Neutrophil (primary cell): Measurements from ENCODE around the gene KRTAP19-1.
"Not testable (repeated sequence)": the region's sequence is repeated elsewhere in the genome, so short reads cannot be mapped to it uniquely, and the experiment has no call there.

Source experiments
- H3K27ac ChIP-seq: fragments of 200-600 bp; sonication (generic); 2 replicates; pipeline ENCODE4 v1.5.1; 2016; ENCODE audit warnings: mild to moderate bottlenecking, moderate library complexity
- H3K27me3 ChIP-seq: fragments of 200-600 bp; sonication (generic); 2 replicates; pipeline ENCODE4 v1.6.0; 2016; ENCODE audit warnings: mild to moderate bottlenecking
- H3K36me3 ChIP-seq: fragments of 200-600 bp; sonication (generic); 2 replicates; pipeline ENCODE4 v1.5.1; 2017
- H3K4me1 ChIP-seq, 2 experiments: fragments of 200-600 bp in 1 of 2; sonication (generic) in 1 of 2; 1 replicate in 1 of 2; 2 replicates in 1 of 2; pipeline versions ENCODE4 v1.5.1 to v1.6.1; 2013 to 2016; ENCODE audit warnings: low read depth in 1 of 2, low read length in 1 of 2, mild to moderate bottlenecking in 1 of 2, moderate library complexity in 1 of 2; ENCODE audit not compliant: control insufficient read depth in 1 of 2, insufficient read depth in 1 of 2
- H3K4me3 ChIP-seq, 2 experiments: fragments of 200-600 bp in 1 of 2; sonication (generic) in 1 of 2; 1 replicate in 1 of 2; 2 replicates in 1 of 2; pipeline ENCODE4 v1.5.1; 2013 to 2016; ENCODE audit warnings: low read depth in 1 of 2, low read length in 1 of 2, mild to moderate bottlenecking in 1 of 2, moderate library complexity in 1 of 2
- H3K9me3 ChIP-seq: fragments of 200-600 bp; sonication (generic); 2 replicates; pipeline ENCODE4 v1.5.1; 2016
- CTCF ChIP-seq: fragments of 200-600 bp; sonication (generic); IDR thresholded peaks from 2 replicates; pipeline ENCODE4 v1.5.1; 2016; ENCODE audit warnings: antibody characterized with exemption

The KRTAP19-1 gene

GRCh38 chr21:30480145-30480544 lies at the start of gene KRTAP19-1:
KRTAP19-1 (minus strand) TSS chr21:30480367; CDS start chr21:30480317, 50 bp downstream.
- no peaks in the 10 kb centered on the region for H3K36me3 ChIP-seq
- no peak within 1 kb of the TSS for H3K4me3 ChIP-seq
- H3K27me3 ChIP-seq, result no peaks in the 10 kb centered on the region
- TF ChIP-seq CTCF, result no peak
- H3K4me1 ChIP-seq, result no peaks in the 10 kb centered on the region
- no peak within 1 kb of the TSS for H3K27ac ChIP-seq
- no peaks in the 10 kb centered on the region for H3K9me3 ChIP-seq

- H3K9me3 ChIP-seq, result no peaks in the 10 kb centered on the region
- H3K4me1 ChIP-seq, result no peaks in the 10 kb centered on the region
- H3K36me3 ChIP-seq, result no peaks in the 10 kb centered on the region
- no peak overlapping the region for H3K27ac ChIP-seq
- H3K4me3 ChIP-seq, result no peak overlapping the region
- no peaks in the 10 kb centered on the region for H3K27me3 ChIP-seq
- no peak for TF ChIP-seq CTCF
These were observed 38.7 kb upstream of the KRTAP19-1 start for GRCh38 chr21:30518876-30519275.

DNA sequence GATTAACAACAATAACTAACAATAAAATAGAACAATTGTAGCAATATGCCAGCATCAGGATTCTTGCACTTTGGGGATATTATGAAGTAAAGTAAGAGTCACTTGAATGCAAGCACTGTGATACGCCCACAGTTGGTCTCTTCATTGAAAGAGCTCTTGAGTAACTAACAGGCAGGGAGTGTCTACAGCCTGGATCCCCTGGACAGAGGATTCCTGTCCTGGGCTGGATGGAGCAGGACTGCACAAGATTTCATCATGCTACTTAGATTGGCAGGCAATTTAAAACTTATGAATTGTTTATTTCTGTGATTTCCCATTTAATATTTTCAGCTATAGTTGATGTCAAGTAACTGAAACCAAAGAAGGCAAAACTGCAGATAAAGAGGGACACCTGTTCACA lies 35.5 kb upstream of the KRTAP19-1 start:
- Histone ChIP-seq H3K4me3 (no peak overlapping the region), H3K9me3 (no peaks in the 10 kb centered on the region), H3K36me3 (no peaks in the 10 kb centered on the region), H3K27ac (no peak overlapping the region), H3K4me1 (no peaks in the 10 kb centered on the region), H3K27me3 (no peaks in the 10 kb centered on the region)
- no peak for TF ChIP-seq CTCF

- H3K4me1 ChIP-seq, H3K27ac ChIP-seq, H3K9me3 ChIP-seq, H3K4me3 ChIP-seq, H3K36me3 ChIP-seq, H3K27me3 ChIP-seq: not testable (repeated sequence)
These were observed 25.5 kb upstream of the KRTAP19-1 start for GRCh38 chr21:30505621-30506205.

- Histone ChIP-seq H3K4me1 (no peaks in the 10 kb centered on the region), H3K36me3 (no peaks in the 10 kb centered on the region), H3K4me3 (no peak within 1 kb of the TSS), H3K27me3 (no peaks in the 10 kb centered on the region), H3K27ac (no peak within 1 kb of the TSS), H3K9me3 (no peaks in the 10 kb centered on the region)
- TF ChIP-seq CTCF, result no peak
These were observed 21.9 kb upstream of the KRTAP19-1 start, which contains the start of gene KRTAP19-5 for GRCh38 chr21:30502041-30502440. KRTAP19-5 (minus strand) TSS chr21:30502141; CDS start chr21:30502090, 51 bp downstream.

GRCh38 chr21:30497065-30497464 lies 16.9 kb upstream of the KRTAP19-1 start, which contains the start of gene KRTAP19-4:
KRTAP19-4 (minus strand) TSS chr21:30497165; CDS start chr21:30497110, 55 bp downstream.
- TF ChIP-seq CTCF, result no peak
- no peak within 1 kb of the TSS for H3K27ac ChIP-seq
- H3K27me3 ChIP-seq, result no peaks in the 10 kb centered on the region
- no peak within 1 kb of the TSS for H3K4me3 ChIP-seq
- no peaks in the 10 kb centered on the region for H3K4me1 ChIP-seq
- H3K9me3 ChIP-seq, result no peaks in the 10 kb centered on the region
- no peaks in the 10 kb centered on the region for H3K36me3 ChIP-seq
